Activated CD4-positive, alpha-beta T cell treated with anti-CD3 and anti-CD28 coated beads, Interleukin-2, amount 50 U/mL, for 48 hours (primary cell): ENCODE measurements around the gene BLZF1.
"Not testable (repeated sequence)": the region's sequence is repeated elsewhere in the genome, so short reads cannot be mapped to it uniquely, and the experiment has no call there.

Experiments
- DNase-seq, 2 experiments: peaks; one replicate each; pipeline ENCODE4 v3.0.0-alpha.2; 2020

Gene BLZF1, protein sequence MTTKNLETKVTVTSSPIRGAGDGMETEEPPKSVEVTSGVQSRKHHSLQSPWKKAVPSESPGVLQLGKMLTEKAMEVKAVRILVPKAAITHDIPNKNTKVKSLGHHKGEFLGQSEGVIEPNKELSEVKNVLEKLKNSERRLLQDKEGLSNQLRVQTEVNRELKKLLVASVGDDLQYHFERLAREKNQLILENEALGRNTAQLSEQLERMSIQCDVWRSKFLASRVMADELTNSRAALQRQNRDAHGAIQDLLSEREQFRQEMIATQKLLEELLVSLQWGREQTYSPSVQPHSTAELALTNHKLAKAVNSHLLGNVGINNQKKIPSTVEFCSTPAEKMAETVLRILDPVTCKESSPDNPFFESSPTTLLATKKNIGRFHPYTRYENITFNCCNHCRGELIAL

DNA sequence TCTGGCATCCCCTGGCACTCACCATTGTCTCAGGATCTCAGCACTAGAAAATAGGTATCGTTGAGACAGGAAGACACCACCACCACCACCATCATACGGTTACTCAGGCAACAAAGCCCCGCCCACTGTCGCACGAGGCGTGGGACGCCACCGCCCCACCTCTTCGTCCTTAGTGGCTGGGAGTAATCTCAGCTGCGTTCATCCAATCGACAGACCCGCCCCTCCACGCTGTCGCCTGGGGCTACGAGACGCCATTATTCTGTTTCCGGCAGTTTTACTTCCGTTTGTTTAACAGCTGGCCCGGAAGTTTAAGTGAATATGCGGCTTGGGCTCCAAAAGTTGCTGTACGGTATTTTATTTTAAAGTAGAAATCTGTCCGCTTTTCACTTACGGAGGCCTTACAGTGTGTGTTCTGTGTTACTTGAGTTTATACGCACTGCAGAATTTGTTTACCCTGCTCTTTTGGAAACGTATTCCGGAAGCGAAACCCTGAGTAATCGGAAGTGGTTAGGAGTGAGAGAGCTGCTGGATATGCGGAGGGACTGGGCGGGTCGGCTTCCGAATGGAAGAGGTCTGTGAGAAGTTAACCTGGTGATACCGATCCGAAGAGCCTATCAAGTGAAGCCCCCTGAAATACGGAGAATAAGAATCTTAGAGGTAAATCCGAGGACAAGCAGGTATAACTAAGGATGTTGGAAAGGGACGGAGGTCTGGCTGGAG, at the start of gene BLZF1, which contains the start of gene NME7:
BLZF1 (plus strand) TSS at position 510 of the 720 bp plus-strand sequence. CDS start 1,328 bp downstream, outside the sequence.
NME7 (minus strand) TSS at position 112 of the 720 bp plus-strand sequence; CDS start at position 25, 87 bp downstream.
- DNase-seq, result peak; percentile 99

DNA sequence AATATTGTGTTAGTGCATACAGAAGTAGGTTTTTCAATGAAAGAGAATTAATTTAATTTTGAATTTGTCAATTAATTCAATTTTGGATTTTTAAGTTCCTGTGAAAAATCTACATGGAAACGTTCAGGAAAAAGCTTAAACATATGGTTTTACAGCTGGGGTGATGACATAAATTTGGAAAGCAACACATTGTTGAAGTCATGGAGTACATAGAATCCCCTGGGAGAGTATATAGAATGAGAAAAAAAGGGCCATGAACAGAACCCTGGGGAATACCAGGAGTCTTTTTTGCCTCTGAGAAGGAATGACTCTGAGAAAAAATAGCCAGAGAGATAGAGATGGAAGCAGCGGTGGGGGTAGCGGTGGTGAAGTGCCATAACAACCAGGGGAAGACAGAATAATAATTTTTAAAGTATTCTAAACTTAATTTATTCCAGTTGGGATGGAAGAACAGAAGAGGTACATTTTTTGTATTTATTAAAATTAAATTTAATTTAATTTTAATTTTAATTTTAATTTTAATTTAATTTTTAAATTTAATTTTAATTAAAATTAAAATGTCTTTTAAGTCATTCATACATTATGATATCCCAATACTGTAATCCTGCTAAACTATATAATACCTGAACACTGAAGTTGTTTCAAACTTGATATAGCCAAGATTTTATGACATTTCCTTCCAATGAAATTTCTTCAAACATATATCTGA, 49.3 kb upstream of the BLZF1 start:
- DNase-seq, result no peak

DNA sequence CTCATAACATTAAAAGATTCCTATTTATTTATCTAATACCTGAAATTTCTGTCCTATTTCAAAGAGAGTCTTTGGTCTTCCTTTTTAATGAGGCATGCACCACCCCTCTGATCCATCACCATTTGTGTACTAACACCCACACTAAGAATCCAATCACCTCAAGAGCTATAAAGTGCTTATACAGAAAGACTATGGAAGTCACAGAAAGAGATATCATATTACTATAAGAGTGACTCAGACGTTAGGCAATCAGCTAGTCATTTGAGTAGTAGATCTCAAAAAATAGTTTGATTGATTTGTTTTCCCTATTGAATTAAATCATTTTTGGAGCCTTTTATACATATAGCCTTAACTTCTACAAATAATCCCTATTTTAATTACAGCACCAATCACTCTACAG, 46.5 kb upstream of the BLZF1 start:
- no peak for DNase-seq

DNA sequence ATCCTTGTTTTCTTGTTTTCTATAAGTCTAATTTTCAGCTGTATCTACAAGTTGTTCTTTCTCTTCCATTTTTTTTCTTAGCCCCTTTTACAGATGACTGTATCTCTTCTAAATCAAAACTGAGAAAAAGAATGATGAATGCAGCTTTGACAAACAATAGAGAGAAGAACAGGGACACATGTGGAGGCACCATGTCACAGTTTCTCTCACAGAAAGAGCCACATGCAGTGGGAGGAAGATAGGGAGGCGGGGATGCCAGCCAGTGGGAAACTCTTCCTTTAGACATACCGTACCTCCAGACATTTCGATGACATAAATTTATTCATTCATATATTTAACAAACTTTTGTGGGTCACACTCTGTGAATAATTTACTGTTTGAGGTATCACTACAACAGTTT, 45.9 kb upstream of the BLZF1 start:
- DNase-seq, result no peak

DNA sequence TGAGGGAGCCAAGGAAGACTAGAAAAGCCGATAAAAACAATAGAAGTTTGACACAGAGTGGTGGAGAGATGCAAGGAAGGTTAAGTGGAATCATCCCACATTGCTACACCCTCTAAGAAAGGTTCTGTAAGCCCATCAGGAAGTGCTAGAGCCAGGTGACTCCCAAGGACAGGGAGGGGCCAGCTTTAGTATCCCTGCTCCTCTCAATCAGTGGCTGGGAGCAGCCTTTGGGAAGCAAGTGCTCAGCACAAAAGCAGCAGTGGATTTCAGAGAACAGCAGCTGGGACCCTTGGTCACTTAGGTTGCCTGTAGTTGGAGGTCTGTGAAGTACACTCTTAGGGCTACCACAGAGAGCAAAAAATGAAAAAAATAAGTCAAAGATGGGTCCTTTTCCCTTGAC, 42.9 kb upstream of the BLZF1 start:
- no peak for DNase-seq

DNA sequence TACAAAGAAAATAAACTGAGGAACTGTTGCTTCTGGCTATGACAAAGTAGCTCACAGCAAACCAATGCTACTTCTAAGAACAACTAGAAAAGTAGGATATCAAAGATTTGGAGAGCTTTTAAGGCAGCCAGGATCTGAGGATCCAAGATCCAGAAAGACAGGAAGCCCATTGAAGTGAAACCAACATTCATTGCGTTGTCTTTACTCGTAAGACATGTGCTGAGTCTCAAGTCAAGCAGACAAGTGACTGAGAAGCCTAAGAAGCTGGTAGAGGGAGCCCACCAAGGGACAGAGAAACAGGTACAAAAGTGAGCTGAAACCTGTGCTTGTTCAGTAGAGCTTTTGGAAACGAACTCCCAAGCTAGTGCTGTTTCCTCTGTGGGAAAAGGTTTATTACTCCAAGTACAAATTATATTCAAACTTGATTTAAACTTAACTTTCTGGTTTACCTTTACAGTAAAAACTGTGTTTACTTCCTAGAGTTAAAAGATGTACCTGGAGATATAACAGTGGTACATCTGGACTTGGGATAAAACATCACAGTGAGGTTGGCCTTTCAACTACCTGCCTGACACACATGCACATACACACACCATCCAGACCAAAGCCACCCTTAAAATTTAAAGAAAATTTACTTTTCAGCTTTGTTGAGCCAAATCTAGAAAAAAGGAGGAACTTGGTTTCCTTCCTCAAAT, 41.6 kb upstream of the BLZF1 start:
- no peak for DNase-seq

DNA sequence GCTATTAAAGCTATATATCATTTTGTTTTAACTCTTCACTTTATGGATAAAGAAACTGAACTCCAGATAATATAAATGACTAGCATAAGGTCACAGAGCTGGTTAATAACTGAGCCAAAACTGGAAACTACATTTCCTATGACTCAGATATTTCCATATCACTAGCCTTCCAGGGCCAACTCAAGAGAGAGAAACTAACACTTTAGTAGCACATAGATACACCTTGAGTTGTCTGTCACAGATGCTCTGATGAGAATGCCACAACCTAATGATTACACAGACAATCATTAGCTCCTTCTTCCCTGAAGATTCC, 41.1 kb upstream of the BLZF1 start:
- DNase-seq, result no peak

DNA sequence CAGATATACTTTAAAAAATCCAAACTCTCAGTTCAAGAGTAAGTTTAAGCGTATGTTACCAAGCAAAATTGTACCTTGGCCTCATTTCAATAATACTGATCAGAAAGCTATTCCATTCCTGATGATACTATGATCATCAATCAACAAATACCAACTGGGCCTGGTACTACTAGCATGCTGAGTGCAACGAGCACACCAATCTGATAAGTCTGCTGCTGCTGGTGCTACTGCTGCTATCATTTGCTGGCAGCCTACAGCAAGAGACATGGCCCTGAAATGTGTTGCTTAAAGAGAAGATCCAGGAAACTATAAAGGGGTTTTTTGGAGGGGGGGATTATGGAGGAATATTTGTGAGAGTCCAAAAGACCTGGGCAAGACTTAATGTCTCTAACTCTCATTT, 40.1 kb upstream of the BLZF1 start:
- no peak for DNase-seq

DNA sequence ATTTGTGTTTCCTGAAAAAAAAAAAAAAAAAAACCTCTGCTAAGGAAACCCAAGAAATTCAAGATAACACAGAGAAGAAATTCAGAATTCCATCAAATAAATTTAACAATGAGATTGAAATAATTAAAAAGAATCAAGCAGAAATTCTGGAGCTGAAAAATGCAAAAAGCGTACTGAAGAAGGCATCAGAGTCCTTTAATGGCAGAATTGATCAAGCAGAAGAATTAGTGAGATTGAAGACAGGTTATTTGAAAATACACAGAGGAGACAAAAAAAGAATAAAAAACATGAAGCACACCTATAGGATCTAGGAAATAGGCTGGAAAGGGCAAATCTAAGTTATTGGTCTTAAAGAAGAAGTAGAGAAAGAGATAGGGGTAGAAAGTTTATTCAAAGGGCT, 38.6 kb upstream of the BLZF1 start:
- no peak for DNase-seq

DNA sequence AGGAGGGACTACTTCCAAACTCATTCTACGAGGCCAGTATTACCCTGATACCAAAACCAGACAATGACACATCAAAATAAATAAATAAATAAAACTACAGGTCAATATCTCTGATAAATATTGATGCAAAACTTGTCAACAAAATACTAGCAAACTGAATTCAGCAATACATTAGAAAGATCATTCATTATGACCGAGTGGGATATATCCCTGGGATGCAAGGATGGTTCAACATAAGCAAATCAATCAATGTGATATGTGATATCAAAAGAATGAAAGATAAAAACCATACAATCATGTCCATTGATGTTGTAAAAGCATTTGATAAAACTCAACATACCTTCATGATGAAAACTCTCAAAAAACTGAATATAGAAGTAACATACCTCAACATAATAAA, 37.1 kb upstream of the BLZF1 start:
- no peak for DNase-seq

DNA sequence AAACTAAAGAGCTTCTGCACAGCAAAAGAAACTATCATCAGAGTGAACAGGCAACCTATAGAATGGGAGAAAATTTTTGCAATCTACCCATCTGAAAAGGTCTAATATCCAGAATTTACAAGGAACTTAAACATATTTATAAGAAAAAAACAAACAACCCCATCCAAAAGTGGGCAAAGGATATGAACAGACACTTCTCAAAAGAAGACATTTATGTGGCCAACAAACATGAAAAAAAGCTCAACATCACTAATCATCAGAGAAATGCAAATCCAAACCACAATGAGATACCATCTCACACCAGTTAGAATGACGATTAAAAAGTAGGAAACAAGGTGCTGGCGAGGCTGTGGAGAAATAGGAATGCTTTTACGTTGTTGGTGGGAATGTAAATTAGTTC, 33.3 kb upstream of the BLZF1 start:
- DNase-seq, result not testable (repeated sequence)

DNA sequence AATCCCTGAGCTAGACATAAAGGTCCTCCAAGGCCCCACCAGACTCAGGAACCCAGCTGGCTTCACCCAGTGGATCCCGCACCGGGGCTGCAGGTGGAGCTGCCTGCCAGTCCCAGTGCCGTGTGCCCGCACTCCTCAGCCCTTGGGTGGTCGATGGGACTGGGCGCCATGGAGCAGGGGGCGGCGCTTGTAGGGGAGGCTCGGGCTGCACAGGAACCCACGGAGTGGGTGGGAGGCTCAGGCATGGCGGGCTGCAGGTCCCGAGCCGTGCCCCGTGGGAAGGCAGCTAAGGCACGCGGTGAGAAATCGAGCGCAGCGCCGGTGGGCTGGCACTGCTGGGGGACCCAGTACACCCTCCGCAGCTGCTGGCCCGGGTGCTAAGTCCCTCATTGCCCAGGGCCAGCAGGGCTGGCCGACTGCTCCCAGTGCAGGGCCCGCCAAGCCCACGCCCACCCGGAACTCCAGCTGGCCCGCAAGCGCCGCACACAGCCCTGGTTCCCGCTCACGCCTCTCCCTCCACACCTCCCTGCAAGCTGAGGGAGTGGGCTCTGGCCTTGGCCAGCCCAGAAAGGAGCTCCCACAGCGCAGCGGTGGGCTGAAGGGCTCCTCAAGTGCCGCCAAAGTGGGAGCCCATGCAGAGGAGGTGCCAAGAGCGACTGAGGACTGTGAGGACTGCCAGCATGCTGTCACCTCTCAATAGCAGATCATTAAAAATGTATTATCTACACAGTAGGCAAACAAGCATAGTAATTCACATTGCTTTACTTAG, 30.9 kb upstream of the BLZF1 start:
- not testable (repeated sequence) for DNase-seq

DNA sequence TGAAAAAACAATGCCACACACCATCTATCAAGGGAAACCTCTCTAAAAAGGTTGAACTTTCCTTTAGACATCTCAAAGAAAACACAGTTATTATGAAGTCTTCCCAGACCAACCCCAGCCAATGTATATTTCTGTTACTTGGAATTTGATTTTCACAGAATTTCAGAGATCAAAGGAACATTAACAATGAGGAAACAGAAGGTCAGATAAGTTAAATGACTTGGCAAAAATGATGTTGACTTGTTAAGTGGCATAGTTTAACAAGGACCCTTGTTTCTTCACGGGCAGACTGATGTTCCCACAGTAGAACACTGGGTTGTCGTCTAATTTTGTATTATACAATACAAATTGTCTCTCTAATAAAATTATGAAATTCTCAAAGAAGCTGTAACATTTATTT, 29.4 kb upstream of the BLZF1 start:
- no peak for DNase-seq

DNA sequence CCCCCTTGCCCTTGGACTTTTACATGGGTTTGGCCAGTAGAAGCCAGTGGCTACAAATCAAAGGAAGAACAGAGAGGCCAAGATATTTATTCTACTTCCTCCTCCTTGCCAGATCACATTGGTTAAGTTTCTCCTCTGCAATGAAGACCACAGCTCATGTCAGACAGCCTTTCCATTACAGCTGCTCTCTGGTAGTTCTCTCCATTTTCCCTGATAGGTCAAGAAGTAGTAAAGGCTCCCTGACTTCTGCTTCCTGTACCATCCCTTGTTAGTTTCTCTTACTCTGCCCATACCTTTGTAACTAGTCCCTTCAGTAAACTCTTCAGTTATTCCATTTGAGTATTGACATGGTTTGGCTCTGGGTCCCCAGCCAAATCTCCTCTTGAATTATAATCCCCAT, 28.2 kb upstream of the BLZF1 start:
- no peak for DNase-seq

DNA sequence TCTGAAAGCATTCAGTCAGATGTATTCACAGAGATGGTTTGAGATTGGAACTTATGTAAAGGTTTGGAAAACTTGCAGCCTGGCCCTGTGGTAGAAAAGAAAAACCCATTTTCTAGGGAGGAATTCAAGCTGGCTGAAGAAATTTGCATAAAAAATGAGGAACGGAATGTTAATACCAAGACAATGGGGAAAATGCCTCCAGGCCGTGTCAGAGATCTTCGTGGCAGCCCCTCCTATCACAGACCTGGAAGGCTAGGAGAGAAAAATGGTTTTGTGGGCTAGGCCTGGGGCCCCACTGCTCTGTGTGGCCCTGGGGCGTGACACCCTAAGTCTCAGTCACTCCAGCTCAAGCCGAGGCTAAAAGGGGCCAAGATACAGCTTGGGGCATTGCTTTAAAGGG, 27.1 kb upstream of the BLZF1 start:
- no peak for DNase-seq

DNA sequence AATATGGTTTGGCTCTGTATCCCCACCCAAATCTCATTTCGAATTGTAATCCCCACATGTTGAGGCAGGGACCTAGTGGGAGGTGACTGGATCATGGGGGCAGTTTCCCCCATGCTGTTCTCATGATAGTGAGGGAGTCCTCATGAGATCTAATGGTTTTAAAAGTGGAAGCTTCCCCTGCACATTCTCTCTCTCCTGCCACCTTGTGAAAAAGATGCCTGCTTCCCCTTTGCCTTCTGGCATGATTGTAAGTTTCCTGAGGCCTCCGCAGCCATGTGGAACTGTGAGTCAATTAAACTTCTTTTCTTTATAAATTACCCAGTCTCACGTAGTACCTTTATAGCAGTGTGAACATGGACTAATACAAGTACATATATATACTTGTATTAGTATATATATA, 25.9 kb upstream of the BLZF1 start:
- not testable (repeated sequence) for DNase-seq

DNA sequence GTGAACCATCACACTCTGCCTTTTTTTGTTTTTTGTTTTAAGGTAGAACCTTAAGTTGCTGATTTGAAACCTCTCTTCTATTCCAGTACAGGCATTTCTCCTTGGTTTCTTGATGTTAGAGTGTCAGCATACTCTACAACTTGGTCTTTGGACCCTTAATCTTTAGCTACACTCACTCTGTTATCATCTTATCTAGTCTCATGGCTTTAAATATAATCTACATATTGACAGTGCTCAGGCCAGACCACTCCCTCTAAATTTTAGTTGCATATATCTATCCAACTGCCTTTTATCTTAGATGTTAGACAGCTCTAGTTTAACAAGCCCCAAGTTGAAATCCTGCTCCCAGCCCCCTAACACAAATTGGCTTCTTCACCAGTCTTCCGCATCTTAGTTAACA, 22.5 kb upstream of the BLZF1 start:
- DNase-seq, result no peak

DNA sequence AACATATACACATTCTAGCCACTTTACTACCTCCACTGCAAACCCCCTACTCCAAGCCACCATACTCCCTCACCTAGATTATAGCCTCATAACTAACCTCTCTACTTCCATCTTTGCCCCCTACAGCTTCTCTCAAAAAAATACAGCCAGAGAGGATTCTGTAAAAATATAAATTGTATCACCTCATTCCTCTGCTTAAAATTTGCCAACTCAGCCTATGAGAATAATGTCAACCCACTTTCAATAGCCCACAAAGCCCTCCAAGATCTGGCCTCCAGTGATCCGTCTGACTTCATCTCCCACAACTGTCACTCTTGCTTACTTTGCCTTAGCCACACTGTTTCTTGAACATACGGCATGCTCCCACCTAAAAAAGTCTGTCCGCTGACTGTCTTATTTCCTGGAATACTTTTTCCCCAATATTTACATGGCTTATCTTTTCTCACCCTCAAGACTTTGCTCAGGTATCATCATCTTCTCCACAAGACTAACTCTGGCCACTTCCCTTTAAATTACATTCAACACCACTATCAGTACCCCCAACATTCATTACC, 21.9 kb upstream of the BLZF1 start:
- DNase-seq, result no peak

DNA sequence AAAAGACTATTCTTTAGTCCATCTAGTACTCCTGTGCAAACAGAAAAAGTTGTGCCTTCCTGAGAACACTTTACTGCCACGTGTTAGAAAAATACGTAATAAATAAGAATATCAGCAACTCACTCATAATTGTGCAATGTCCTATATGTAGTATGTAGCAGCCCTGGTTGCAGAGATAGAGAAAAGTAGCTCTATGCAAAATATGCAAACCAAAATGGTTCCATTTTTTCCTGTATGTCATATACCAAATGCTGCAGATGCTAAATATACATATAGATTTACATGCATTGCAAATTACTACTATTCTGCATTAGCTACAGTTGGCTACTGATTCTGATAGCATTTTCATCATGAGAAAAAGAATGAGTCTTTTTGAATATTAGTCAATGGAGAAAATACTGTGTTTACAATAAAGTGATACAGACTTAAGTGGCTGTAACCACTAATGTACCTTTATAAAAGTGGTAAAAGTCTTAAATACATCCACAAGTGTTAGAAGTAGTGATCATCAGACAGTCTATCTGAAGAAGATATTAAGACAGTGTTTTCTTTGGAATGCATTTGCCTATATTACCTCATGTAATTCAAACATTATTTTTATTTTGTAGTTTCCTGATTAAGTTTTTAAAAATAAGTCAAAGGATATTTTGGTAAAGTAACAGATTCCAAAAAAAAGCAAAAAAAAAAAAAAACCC, 20.2 kb upstream of the BLZF1 start:
- no peak for DNase-seq

DNA sequence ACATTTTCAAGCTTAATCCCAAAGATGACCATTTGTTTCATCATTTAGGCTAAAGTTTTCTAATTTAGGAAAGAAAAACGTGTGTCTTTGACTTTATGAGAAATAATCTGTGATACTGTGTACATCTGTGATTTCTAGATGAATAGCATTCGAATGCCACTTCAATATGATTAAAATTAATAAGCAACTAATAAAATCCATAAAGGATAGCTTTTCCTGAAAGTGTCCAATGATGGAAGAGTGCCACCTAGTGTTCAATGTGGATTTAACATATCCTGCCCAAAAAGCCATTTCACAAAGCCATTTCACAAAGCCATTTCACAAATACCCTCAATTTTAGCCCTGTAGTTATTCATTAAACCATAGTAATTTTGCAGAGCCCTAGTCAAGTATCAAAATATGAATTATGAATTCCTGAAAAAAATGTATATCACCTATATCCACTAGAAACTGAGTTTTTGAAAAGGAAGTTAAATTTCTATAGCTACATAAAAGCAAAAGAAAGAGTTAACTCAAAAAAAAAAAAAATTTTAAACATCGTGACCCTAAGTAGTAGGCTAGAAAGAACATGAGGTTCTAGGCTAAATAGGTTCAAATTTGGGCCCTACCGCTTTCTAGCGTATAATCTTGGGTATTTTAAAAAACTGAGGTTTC, 19.5 kb upstream of the BLZF1 start:
- DNase-seq, result no peak

DNA sequence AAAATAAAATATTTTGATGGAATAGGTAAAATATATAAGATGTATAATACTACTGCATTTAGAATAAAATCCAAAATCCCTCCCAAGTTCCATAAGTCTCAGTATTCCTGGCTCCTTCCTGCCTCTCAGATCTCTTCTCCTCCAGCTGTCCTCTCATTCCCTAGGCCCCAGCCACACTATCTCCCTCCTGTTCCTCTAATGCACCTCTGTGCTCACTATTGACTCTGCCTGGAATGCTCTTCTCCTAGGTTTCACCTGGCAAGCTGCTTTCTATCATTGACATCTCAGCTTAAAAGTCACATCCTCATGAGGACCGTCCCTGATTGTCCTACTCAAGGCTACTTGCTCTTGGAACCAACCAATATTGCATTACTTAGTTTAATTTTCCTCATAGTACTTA, 7.6 kb upstream of the BLZF1 start:
- no peak for DNase-seq
